GM12878 (cell line): ENCODE measurements around the gene COL5A1.

Experiments
- EZH2 ChIP-seq: IDR thresholded peaks from 2 replicates; pipeline ENCODE4 v1.6.1; 2012; ENCODE audit warnings: low read depth, mild to moderate bottlenecking, control low read depth, inconsistent platforms, low read length, borderline replicate concordance; ENCODE audit not compliant: control insufficient read depth
- TF ChIP-seq, protein P1 (sequence below): IDR thresholded peaks from 2 replicates; pipeline ENCODE4 v1.6.1; 2012; ENCODE audit warnings: mild to moderate bottlenecking, low read depth, low read length

DNA sequence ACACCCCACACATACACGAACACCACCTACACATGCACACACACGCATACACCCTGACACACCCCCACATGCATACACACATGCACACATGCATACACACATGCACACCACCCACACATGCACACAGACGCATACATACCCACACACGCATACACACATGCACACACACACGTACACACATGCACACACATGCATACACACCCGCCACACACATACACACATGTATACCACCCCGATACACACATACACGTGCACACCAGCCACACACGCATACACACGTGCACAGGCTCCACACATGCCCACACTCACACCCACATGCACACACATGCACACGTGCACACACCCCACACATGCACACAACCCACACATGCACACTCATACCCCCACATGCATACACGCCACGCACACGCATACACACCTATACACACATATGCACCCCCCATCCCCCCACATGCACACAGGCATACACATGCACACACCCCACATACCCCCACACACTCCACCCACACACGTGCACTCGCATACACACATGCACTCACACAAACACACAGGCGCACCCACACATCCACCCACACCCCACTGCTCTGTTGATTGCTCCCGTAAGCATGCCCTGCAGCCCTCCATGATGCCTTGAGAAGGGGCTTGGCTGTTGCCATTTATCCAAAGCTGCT is 119.3 kb downstream of the COL5A1 start:
- no peak for TF ChIP-seq EZH2
- TF ChIP-seq, protein P1, sequence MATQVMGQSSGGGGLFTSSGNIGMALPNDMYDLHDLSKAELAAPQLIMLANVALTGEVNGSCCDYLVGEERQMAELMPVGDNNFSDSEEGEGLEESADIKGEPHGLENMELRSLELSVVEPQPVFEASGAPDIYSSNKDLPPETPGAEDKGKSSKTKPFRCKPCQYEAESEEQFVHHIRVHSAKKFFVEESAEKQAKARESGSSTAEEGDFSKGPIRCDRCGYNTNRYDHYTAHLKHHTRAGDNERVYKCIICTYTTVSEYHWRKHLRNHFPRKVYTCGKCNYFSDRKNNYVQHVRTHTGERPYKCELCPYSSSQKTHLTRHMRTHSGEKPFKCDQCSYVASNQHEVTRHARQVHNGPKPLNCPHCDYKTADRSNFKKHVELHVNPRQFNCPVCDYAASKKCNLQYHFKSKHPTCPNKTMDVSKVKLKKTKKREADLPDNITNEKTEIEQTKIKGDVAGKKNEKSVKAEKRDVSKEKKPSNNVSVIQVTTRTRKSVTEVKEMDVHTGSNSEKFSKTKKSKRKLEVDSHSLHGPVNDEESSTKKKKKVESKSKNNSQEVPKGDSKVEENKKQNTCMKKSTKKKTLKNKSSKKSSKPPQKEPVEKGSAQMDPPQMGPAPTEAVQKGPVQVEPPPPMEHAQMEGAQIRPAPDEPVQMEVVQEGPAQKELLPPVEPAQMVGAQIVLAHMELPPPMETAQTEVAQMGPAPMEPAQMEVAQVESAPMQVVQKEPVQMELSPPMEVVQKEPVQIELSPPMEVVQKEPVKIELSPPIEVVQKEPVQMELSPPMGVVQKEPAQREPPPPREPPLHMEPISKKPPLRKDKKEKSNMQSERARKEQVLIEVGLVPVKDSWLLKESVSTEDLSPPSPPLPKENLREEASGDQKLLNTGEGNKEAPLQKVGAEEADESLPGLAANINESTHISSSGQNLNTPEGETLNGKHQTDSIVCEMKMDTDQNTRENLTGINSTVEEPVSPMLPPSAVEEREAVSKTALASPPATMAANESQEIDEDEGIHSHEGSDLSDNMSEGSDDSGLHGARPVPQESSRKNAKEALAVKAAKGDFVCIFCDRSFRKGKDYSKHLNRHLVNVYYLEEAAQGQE: no peak
